Measurements from ENCODE around the gene SENP2.

- TF ChIP-seq CTCF (conservative IDR thresholded peaks at IDR 0.05; ENCODE audit: low read depth, low read length) (no peak), EZH2phosphoT487 (IDR thresholded peaks at IDR 0.05; ENCODE audit: borderline replicate concordance, low read length) (no peak)
Measured at GRCh38 chr3:185537369-185537970, 48.6 kb upstream of the SENP2 start.

Data from PC-3 (cell line).